B cell (primary cell): ENCODE results near the gene HDAC10. TPM values are rescaled to one million over a fixed set of nuclear protein-coding genes. Genes with fewer than 3 reads are reported as not detected.

Experiments
- ATAC-seq: fragments of 200-7000 bp; cut with Tn5 transposase; one replicate; pipeline ENCODE4 v1.10.0; 2021; ENCODE audit warnings: low read depth, mild to moderate bottlenecking, moderate number of reproducible peaks, moderate library complexity
- CTCF ChIA-PET: fragments of 350-600 bp; sonication (Branson Sonifier 250); formaldehyde crosslinking; loops from one replicate; lab custom pipeline; 2021; ENCODE audit warnings: antibody characterized with exemption, inconsistent platforms; lab: Charles Lee
- POLR2A ChIA-PET: fragments of 350-600 bp; sonication (Branson Sonifier 250); formaldehyde crosslinking; loops from one replicate; lab custom pipeline; 2021; ENCODE audit warnings: antibody characterized with exemption; lab: Charles Lee
- DNase-seq: peaks from one replicate; pipeline ENCODE4 v3.0.0; 2013
- H2AFZ ChIP-seq: 2 replicates; pipeline ENCODE4 v1.6.1; 2012; ENCODE audit warnings: mild to moderate bottlenecking, low read depth, low read length; ENCODE audit not compliant: insufficient read depth, poor library complexity, severe bottlenecking
- H3K27ac ChIP-seq, 2 donors: 1 replicate in 1 of 2; 2 replicates in 1 of 2; pipeline ENCODE4 v1.5.1; 2012 to 2013; ENCODE audit warnings: low read length in 2 of 2, mild to moderate bottlenecking in 2 of 2, moderate library complexity in 1 of 2
- H3K27me3 ChIP-seq, 4 experiments: fragments of 200-600 bp in 1 of 4; sonication (generic) in 1 of 4; replicated peaks in 1 of 4; 1 replicate in 2 of 4; 2 replicates in 2 of 4; pipeline versions ENCODE4 v1.6.1 to v1.7.0; 2013 to 2016; ENCODE audit warnings: low read length in 3 of 4, mild to moderate bottlenecking in 2 of 4, mixed read lengths in 1 of 4, moderate library complexity in 1 of 4; ENCODE audit not compliant: insufficient read depth in 4 of 4, control insufficient read depth in 3 of 4; ENCODE audit errors: control extremely low read depth in 1 of 4
- H3K36me3 ChIP-seq, 2 experiments: replicated peaks in 1 of 2; 1 replicate in 1 of 2; 2 replicates in 1 of 2; pipeline versions ENCODE4 v1.6.1 to v1.7.1; 2013; ENCODE audit warnings: low read length in 1 of 2; ENCODE audit not compliant: insufficient read depth in 2 of 2, control insufficient read depth in 1 of 2; ENCODE audit errors: control extremely low read depth in 1 of 2, extremely low read depth in 1 of 2
- H3K4me1 ChIP-seq, 2 donors: fragments of 200-600 bp in 1 of 2; sonication (generic) in 1 of 2; 1 replicate in 1 of 2; 2 replicates in 1 of 2; pipeline versions ENCODE4 v1.5.1 to v1.6.1; 2013 to 2017; ENCODE audit warnings: low read length in 2 of 2; ENCODE audit not compliant: control insufficient read depth in 2 of 2, insufficient read depth in 2 of 2
- H3K4me2 ChIP-seq: replicated peaks from 2 replicates; pipeline ENCODE3; 2012; ENCODE audit warnings: mild to moderate bottlenecking, low read depth, low read length; ENCODE audit not compliant: poor library complexity, severe bottlenecking
- H3K4me3 ChIP-seq, 5 experiments: fragments of 200-600 bp in 1 of 5; sonication (generic) in 1 of 5; 1 replicate in 3 of 5; 2 replicates in 2 of 5; pipeline versions ENCODE4 v1.5.1 to v1.7.0; 2011 to 2016; ENCODE audit warnings: low read length in 4 of 5, mild to moderate bottlenecking in 4 of 5, low read depth in 2 of 5, control low read depth in 1 of 5, moderate library complexity in 1 of 5; ENCODE audit not compliant: insufficient read depth in 1 of 5; ENCODE audit errors: control extremely low read depth in 1 of 5, extremely low read depth in 1 of 5
- H3K79me2 ChIP-seq: fragments of 200-600 bp; sonication (generic); one replicate; pipeline ENCODE4 v1.6.0; 2016; ENCODE audit warnings: low read length; ENCODE audit not compliant: control insufficient read depth, insufficient read depth
- H3K9ac ChIP-seq: fragments of 200-600 bp; sonication (generic); 2 replicates; pipeline ENCODE4 v1.6.1; 2017; ENCODE audit warnings: mild to moderate bottlenecking, low read length, moderate library complexity
- H3K9me3 ChIP-seq, 3 donors: one replicate each; pipeline versions ENCODE4 v1.6.1 to v1.7.1; 2013; ENCODE audit warnings: low read length in 2 of 3; ENCODE audit not compliant: control insufficient read depth in 2 of 3, insufficient read depth in 1 of 3; ENCODE audit errors: control extremely low read depth in 1 of 3
- H4K20me1 ChIP-seq: 2 replicates; pipeline ENCODE4 v1.6.0; 2012; ENCODE audit warnings: mild to moderate bottlenecking, low read length; ENCODE audit not compliant: insufficient read depth, control insufficient read depth, poor library complexity, severe bottlenecking
- H3K27ac Mint-ChIP-seq: one replicate; pipeline ENCODE4 v1.8.0; 2021; ENCODE audit warnings: mixed read lengths
- H3K27me3 Mint-ChIP-seq: one replicate; pipeline ENCODE4 v1.8.0; 2021; ENCODE audit warnings: mixed read lengths
- H3K4me1 Mint-ChIP-seq: one replicate; pipeline ENCODE4 v1.8.0; 2021; ENCODE audit warnings: mixed read lengths
- H3K4me3 Mint-ChIP-seq: one replicate; pipeline ENCODE4 v1.8.0; 2021; ENCODE audit warnings: mixed read lengths
- H3K9me3 Mint-ChIP-seq: one replicate; pipeline ENCODE4 v1.8.0; 2022; ENCODE audit warnings: mixed read lengths; ENCODE audit not compliant: insufficient read depth
- CTCF ChIP-seq: fragments of 200-600 bp; IDR thresholded peaks from one replicate; pipeline ENCODE4 v1.8.0; 2022; ENCODE audit warnings: antibody characterized with exemption, mild to moderate bottlenecking
- EZH2 ChIP-seq: IDR thresholded peaks from 2 replicates; pipeline ENCODE4 v1.6.1; 2012; ENCODE audit warnings: borderline replicate concordance, low read depth, mild to moderate bottlenecking, moderate library complexity, low read length; ENCODE audit not compliant: insufficient read depth, poor library complexity, severe bottlenecking
- WGBS: methylation state at CpG from one replicate; pipeline ENCODE4 v1.1.5; 2013; ENCODE audit warnings: missing lambda C conversion rate; ENCODE audit not compliant: insufficient coverage; 5-methylcytosine and 5-hydroxymethylcytosine counted together
- intact Hi-C: fragments of 100-400 bp; cut with micrococcal nuclease; formaldehyde crosslinking; loops from one replicate; pipeline ENCODE4 v1.10.0; 2022
- polyA plus RNA-seq: library from polyadenylated mRNA; depleted of rRNA; stranded (reverse); fragments of >200 nt; gene quantifications from 2 replicates; pipeline ENCODE4 v1.2.3, GENCODE V29; 2012
- total RNA-seq, 2 donors: library from RNA; stranded (reverse); fragments of 120-200 nt in 1 of 2; gene quantifications; 1 replicate in 1 of 2; 2 replicates in 1 of 2; pipeline versions ENCODE4 v1.2.3 to v1.2.4, GENCODE V29; 2013 to 2022

The HDAC10 gene
- total and polyA plus RNA-seq, 2 donors (not counting 1 experiment from before 2014, with no cell fraction given): 136 to 187 TPM

DNA sequence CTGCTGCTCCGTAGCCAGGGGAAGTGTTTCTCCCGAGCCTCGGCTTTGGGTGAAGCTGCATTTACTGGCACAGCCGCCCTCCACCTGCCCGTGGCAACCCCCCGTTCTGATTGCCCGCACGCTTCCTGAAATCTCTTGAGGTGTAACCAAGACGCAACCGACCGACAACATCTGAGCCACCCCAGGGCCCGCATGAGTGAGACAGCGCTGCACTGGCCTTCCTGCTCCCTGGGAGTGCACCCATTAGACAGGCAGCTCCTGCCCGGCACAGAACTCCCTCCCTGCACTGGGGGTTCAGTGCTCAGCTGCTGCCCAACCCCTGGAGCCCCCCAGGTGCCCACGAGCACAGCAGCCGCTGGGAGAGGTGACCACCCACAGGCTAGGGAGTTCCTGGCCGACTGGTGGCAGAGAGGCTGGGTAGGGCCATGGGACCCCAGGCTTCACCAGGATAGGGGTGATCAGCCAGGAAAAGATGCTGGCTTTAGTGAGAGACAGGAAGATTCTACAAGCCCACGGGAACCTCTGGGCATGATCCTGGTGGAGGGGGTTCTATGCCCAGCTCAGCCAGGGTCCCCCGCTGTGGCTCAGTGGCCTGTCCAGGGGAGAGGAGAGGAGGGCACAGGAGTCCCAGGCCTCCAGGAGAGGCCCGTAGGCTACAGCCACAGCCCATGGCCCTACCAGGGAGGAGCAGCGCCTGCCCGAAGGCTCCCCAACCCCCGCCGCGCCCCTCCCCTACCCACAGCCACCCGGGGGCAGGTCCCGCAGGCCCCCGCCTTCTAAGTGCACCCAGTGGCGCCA lies 41.8 kb upstream of the HDAC10 start:
- Mint-ChIP-seq H3K9me3 (no peaks in the 10 kb centered on the region), H3K4me1 (peaks cover 37% of the 10 kb centered on the region), H3K27ac (peak overlapping the region; percentile 71), H3K27me3 (peaks cover 14% of the 10 kb centered on the region), H3K4me3 (peak overlapping the region; percentile 86)
- Histone ChIP-seq H3K4me2 (peak overlapping the region; percentile 85), H3K27me3 (peaks cover 0 to 32% (median 12%) of the 10 kb centered on the region in 4 experiments), H3K9me3 (peaks cover 0 to 8% (median 0%) of the 10 kb centered on the region in 3 donors), H3K4me1 (peaks cover 36 to 44% of the 10 kb centered on the region in 2 donors), H3K27ac (no peak overlapping the region), H3K36me3 (no peaks in the 10 kb centered on the region), H4K20me1 (peaks cover 14% of the 10 kb centered on the region), H2AFZ (no peak overlapping the region), H3K9ac (peak overlapping the region; percentile 57), H3K4me3 (peak overlapping the region in 3 of 5 experiments; percentile 8 to 40 (median 31)), H3K79me2 (no peaks in the 10 kb centered on the region)
- intact Hi-C loops: loop anchor here (1.0 kb wide), 3 partner anchors 13 to 49 kb away; partner anchors contain the start of gene DENND6B
- ChIA-PET POLR2A (interaction anchor here (0.6 to 4.2 kb wide), 6 partner anchors 12 to 102 kb away, joined by 3 to 53 read pairs (median 3); partner anchors contain the start of gene PLXNB2), CTCF (interaction anchor here (1.1 to 1.6 kb wide), 7 partner anchors 9 to 40 kb away, joined by 3 to 5 read pairs (median 4); partner anchors contain the start of gene DENND6B)
- DNase-seq (peak; percentile 85), ATAC-seq (peak; percentile 72)
- no peak for TF ChIP-seq EZH2
- TF ChIP-seq CTCF: no peak
- WGBS: 7% methylated on average over 25 of the region's 29 CpGs
